Endothelial cell of umbilical vein (primary cell): ENCODE data around the gene SMC5. TPM values are rescaled to one million over a fixed set of nuclear protein-coding genes. Genes with fewer than 3 reads are reported as not detected.

ENCODE experiments used
- BruUV-seq: library from RNA; stranded (reverse); fragments of 400-500 nt; replicated peaks from 2 replicates; lab custom pipeline; 2021; lab: Mats Ljungman, UMichigan
- CTCF ChIA-PET: fragments of 300-600, 350-600 bp; sonication (Branson Sonifier 250); formaldehyde crosslinking; loops from one replicate; lab custom pipeline; 2021; ENCODE audit warnings: antibody characterized with exemption, inconsistent platforms; lab: Charles Lee
- POLR2A ChIA-PET: fragments of 300-600, 350-600 bp; sonication (Branson Sonifier 250); formaldehyde crosslinking; loops from one replicate; lab custom pipeline; 2021; ENCODE audit warnings: antibody characterized with exemption, inconsistent platforms; lab: Charles Lee
- DNase-seq: peaks from one replicate; pipeline ENCODE4 v3.0.0-alpha.2; 2011; ENCODE audit warnings: low read depth, low spot score
- FAIRE-seq: peaks from 2 replicates; lab custom pipeline; 2011; peaks lifted over from hg19 to GRCh38; lab: Jason Lieb, UNC
- H2AFZ ChIP-seq: 2 replicates; pipeline ENCODE4 v1.6.0; 2012; ENCODE audit warnings: low read depth, low read length, control low read depth, inconsistent platforms
- H3K27ac ChIP-seq: 2 replicates; pipeline ENCODE4 v1.5.1; 2011; ENCODE audit warnings: low read depth, mild to moderate bottlenecking, control low read depth, low read length, moderate library complexity; ENCODE audit not compliant: insufficient read depth
- H3K27me3 ChIP-seq, 2 experiments: 2 replicates each; pipeline versions ENCODE4 v1.6.0 to v1.6.1; 2011; ENCODE audit warnings: low read length in 2 of 2, mixed read lengths in 1 of 2; ENCODE audit not compliant: control insufficient read depth in 2 of 2, insufficient read depth in 2 of 2
- H3K36me3 ChIP-seq, 2 experiments: 2 replicates in 1 of 2; 3 replicates in 1 of 2; pipeline ENCODE4 v1.5.1; 2011; ENCODE audit warnings: low read length in 2 of 2, mild to moderate bottlenecking in 1 of 2, moderate library complexity in 1 of 2; ENCODE audit not compliant: control insufficient read depth in 2 of 2, insufficient read depth in 2 of 2; ENCODE audit errors: extremely low read depth in 1 of 2
- H3K4me1 ChIP-seq: 3 replicates; pipeline ENCODE4 v1.5.1; 2011; ENCODE audit warnings: mild to moderate bottlenecking, low read length; ENCODE audit not compliant: control insufficient read depth, insufficient read depth; ENCODE audit errors: extremely low read depth
- H3K4me2 ChIP-seq: 2 replicates; pipeline ENCODE4 v1.6.1; 2011; ENCODE audit warnings: low read length, control low read depth, mixed read lengths; ENCODE audit not compliant: insufficient read depth
- H3K4me3 ChIP-seq, 3 experiments: fragments of 200-600 bp in 1 of 3; sonication (generic), shearing (Covaris generic) in 1 of 3; replicated peaks in 1 of 3; 2 replicates each; pipeline ENCODE4 v1.5.1; 2011 to 2016; ENCODE audit warnings: control low read depth in 3 of 3, low read length in 3 of 3, mild to moderate bottlenecking in 2 of 3, inconsistent platforms in 1 of 3, low read depth in 1 of 3, moderate library complexity in 1 of 3; ENCODE audit not compliant: insufficient read depth in 1 of 3
- H3K79me2 ChIP-seq: 2 replicates; pipeline ENCODE4 v1.6.0; 2012; ENCODE audit warnings: low read length, inconsistent platforms; ENCODE audit not compliant: control insufficient read depth, insufficient read depth
- H3K9ac ChIP-seq: replicated peaks from 2 replicates; pipeline ENCODE3; 2011; ENCODE audit warnings: low read length, control low read depth; ENCODE audit not compliant: insufficient read depth; ENCODE audit errors: extremely low read depth
- H3K9me1 ChIP-seq: replicated peaks from 3 replicates; pipeline ENCODE4 v1.6.0; 2011; ENCODE audit warnings: mild to moderate bottlenecking, low read length; ENCODE audit not compliant: control insufficient read depth, insufficient read depth; ENCODE audit errors: extremely low read depth
- H3K9me3 ChIP-seq: replicated peaks from 2 replicates; pipeline ENCODE4 v1.5.1; 2012; ENCODE audit warnings: low read length, inconsistent platforms; ENCODE audit not compliant: control insufficient read depth, insufficient read depth
- H4K20me1 ChIP-seq: replicated peaks from 2 replicates; pipeline ENCODE3; 2011; ENCODE audit warnings: mild to moderate bottlenecking, low read length; ENCODE audit not compliant: control insufficient read depth, insufficient read depth; ENCODE audit errors: extremely low read depth
- EZH2 ChIP-seq: IDR thresholded peaks from 2 replicates; pipeline ENCODE4 v1.6.1; 2012; ENCODE audit warnings: borderline replicate concordance, low read depth, mild to moderate bottlenecking, moderate library complexity, low read length, inconsistent platforms; ENCODE audit not compliant: severe bottlenecking
- POLR2A ChIP-seq: IDR thresholded peaks from 2 replicates; pipeline ENCODE4 v1.6.1; 2012; ENCODE audit warnings: low read depth, mild to moderate bottlenecking, control low read depth, low read length
- POLR2AphosphoS5 ChIP-seq: IDR thresholded peaks from 2 replicates; pipeline ENCODE4 v1.6.1; 2012; ENCODE audit warnings: low read depth, mild to moderate bottlenecking, control low read depth, low read length, moderate library complexity; ENCODE audit not compliant: insufficient read depth
- dilution Hi-C: fragments of 300-500 bp; cut with MboI; formaldehyde crosslinking; loops from one replicate; pipeline ENCODE4 v1.15.0; 2019; ENCODE audit warnings: low sequenced_read_pairs; ENCODE audit not compliant: extremely low pct_ligation_motif_present
- intact Hi-C: fragments of 100-400 bp; cut with micrococcal nuclease; formaldehyde crosslinking; loops from one replicate; pipeline ENCODE4 v1.10.0; 2022
- polyA plus RNA-seq, 4 experiments: library from polyadenylated mRNA; depleted of rRNA in 3 of 4; stranded (reverse) in 3 of 4; unstranded in 1 of 4; fragments of >200 nt; gene quantifications; 2 replicates each; pipeline versions ENCODE4 v1.2.1 to v1.2.3, GENCODE V29; 2011 to 2012; ENCODE audit warnings: missing spikeins in 1 of 4
- total RNA-seq: library from RNA; stranded (reverse); gene quantifications from 2 replicates; pipeline ENCODE4 v1.2.3, GENCODE V29; 2021
- TF ChIP-seq, protein P1 (sequence below): IDR thresholded peaks from 2 replicates; pipeline ENCODE4 v1.6.1; 2011; ENCODE audit not compliant: insufficient read depth, insufficient read length
- TF ChIP-seq, protein P2 (sequence below), 2 donors: IDR thresholded peaks; 1 replicate in 1 of 2; 2 replicates in 1 of 2; pipeline ENCODE4 v1.5.1; 2011; ENCODE audit warnings: low read length in 2 of 2, mild to moderate bottlenecking in 2 of 2, moderate library complexity in 2 of 2, control low read depth in 1 of 2, inconsistent platforms in 1 of 2, low read depth in 1 of 2; ENCODE audit not compliant: insufficient read depth in 1 of 2; ENCODE audit errors: extremely low read depth in 1 of 2

Gene SMC5
- total and polyA plus RNA-seq, 2 donors (not counting 3 experiments of a cell fraction or from before 2014, with no cell fraction given), result 17.1 to 32.8 TPM

DNA sequence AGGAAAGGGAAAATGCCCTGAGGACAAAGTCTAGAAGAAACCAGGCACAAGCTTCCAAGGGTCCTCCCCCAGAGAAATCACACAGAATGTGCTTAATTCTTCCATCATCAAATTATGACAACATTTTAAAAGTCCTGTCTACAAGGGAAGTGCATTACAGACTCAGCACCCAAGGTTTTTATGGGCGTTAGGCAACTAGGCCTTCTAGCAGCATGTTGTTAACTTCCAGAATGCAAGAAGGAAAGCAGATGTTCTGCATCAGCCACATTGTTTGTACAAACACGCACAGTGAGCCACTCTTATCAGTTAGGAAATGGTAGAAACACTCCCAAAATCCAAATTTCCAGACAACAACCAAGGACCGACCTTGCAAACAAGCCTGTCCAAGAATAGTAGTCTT is 26.5 kb downstream of the SMC5 start:
- FAIRE-seq, result no peak
- H3K27ac ChIP-seq, result no peak overlapping the region
- H3K36me3 ChIP-seq, result peaks cover 2 to 13% of the 10 kb centered on the region in 2 experiments

More for the DNA sequence above, 26.5 kb downstream of the SMC5 start:
- no TSS peak for BruUV-seq
- peaks cover 7% of the 10 kb centered on the region for H3K79me2 ChIP-seq
- dilution Hi-C loops, result no loop called here
- ChIA-PET CTCF (no interaction called here), POLR2A (no interaction called here)
- no peaks in the 10 kb centered on the region for H3K9me3 ChIP-seq
- no peaks in the 10 kb centered on the region for H4K20me1 ChIP-seq
- intact Hi-C loops, result no loop called here
- no peak overlapping the region for H3K9ac ChIP-seq
- H2AFZ ChIP-seq, result no peak overlapping the region
- no peaks in the 10 kb centered on the region for H3K9me1 ChIP-seq
- DNase-seq, result no peak
- H3K27me3 ChIP-seq, result no peaks in the 10 kb centered on the region
- TF ChIP-seq POLR2A (no peak), POLR2AphosphoS5 (no peak), EZH2 (no peak)
- TF ChIP-seq, protein P1, sequence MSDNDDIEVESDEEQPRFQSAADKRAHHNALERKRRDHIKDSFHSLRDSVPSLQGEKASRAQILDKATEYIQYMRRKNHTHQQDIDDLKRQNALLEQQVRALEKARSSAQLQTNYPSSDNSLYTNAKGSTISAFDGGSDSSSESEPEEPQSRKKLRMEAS, result no peak
- TF ChIP-seq, protein P2, sequence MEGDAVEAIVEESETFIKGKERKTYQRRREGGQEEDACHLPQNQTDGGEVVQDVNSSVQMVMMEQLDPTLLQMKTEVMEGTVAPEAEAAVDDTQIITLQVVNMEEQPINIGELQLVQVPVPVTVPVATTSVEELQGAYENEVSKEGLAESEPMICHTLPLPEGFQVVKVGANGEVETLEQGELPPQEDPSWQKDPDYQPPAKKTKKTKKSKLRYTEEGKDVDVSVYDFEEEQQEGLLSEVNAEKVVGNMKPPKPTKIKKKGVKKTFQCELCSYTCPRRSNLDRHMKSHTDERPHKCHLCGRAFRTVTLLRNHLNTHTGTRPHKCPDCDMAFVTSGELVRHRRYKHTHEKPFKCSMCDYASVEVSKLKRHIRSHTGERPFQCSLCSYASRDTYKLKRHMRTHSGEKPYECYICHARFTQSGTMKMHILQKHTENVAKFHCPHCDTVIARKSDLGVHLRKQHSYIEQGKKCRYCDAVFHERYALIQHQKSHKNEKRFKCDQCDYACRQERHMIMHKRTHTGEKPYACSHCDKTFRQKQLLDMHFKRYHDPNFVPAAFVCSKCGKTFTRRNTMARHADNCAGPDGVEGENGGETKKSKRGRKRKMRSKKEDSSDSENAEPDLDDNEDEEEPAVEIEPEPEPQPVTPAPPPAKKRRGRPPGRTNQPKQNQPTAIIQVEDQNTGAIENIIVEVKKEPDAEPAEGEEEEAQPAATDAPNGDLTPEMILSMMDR (IDR thresholded peaks at IDR 0.05; ENCODE audit: extremely low read depth in 1 of 2, insufficient read depth in 1 of 2, low read depth in 1 of 2, low read length in 2 of 2), result no peak
- H3K4me2 ChIP-seq, result no peak overlapping the region
- no peaks in the 10 kb centered on the region for H3K4me1 ChIP-seq
- no peak overlapping the region for H3K4me3 ChIP-seq
